HG03558 (cell line): ENCODE measurements around the gene ZNF418.
A peak's percentile ranks its signal among the peaks of the same experiment; 100 is the strongest.

Source experiments
- ATAC-seq: cut with Tn5 transposase; IDR thresholded peaks from one replicate; pipeline ENCODE4 v1.9.1; 2021; ENCODE audit warnings: moderate number of reproducible peaks; ENCODE audit not compliant: unreplicated experiment; ENCODE audit errors: extremely low read depth

ZNF418 gene

GRCh38 chr19:57934820-57935665 is at the start of gene ZNF418:
TSS of gene ZNF418 (minus strand) at chr19:57935402. CDS start at chr19:57933822, 1,580 bp downstream.
- no peak for ATAC-seq

DNA sequence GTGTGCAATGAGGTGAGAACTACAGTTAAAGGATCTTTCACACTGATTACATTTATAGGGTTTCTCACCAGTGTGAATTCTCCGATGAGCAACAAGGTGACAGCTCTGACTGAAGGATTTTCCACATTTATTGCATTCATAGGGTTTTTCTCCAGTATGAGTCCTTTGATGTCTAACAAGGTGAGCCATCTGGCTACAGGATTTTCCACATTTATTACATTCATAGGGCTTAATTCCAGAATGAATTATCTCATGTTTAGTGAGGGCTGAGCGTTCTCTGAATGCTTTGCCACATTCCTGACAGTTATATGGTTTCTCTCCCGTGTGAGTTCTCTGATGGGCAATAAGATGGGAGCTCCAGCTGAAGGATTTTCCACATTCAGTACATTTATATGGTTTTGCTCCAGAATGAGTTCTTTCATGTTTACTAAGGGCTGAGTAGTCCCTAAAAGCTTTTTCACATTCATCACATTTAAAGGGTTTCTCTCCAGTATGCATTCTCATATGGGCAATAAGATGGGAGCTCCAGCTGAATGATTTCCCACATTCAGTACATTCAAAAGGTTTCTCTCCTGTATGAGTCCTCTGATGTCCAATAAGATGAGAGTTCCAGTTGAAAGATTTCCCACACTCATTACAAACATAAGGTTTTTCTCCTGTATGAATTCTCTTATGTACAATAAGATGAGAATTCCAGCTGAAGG is 43.5 kb upstream of the ZNF418 start:
- no peak for ATAC-seq

DNA sequence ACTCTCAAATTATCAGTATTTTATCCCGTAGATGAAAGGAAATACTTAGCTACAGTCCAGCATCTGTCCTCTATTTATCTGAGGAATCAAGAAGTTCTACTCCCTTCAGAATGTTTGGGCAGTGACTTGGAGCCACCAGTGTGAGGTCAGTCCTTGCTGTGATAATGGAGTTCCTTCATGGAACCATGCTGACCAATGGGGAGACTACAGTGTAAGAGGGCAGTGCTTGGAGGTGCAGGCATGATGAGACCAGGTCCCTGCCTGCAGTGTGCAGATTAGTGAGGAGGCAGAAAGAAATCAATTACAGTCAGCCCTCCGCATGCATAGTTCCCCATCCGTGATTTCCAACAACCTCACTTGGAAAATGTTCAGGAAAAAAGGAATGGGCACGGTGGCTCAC is 39.2 kb upstream of the ZNF418 start, which contains the start of gene C19orf18:
Gene C19orf18 (minus strand): TSS at position 101 of the 400 bp plus-strand sequence. CDS start 102 bp downstream, outside the sequence.
- ATAC-seq = no peak

DNA sequence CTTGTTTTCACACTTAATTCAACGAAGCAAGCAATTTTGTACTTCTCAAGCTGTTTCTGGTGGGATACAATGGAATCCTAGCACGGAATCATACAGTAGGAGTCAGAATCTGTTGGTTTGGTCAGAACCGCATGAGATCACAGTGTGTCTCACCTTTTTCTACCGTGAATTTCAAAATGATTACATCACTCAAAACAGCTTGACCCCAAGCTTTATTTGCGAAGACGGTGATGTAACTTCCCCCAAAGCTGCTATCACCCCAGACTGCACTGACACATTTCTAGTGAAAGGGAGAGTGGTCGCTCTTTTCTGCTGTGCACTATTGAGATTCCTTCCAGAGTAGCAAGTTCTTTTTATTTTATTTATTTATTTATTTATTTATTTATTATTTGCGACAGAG is 29.6 kb upstream of the ZNF418 start:
- ATAC-seq = no peak

GRCh38 chr19:57961785-57962184 is 26.6 kb upstream of the ZNF418 start:
- ATAC-seq = no peak

DNA sequence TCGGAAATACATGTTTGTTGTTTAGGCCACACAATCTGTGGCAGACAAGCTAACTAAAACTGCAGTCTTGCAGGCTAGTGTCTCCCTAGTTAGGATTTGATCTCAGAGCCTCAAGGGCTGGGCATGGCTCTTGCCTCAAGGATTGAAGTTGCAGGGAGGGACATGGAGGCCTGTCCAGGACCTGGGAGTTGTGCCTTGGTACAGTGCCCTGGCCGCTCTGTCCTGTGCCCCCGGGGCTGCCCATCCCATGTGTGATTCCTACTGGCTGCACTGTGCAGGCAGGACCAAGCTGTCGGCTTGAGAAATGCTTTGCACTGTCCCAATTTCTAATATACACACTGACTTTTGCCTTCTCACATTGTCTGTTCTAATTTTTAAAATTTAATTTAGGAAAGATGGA is 19.8 kb upstream of the ZNF418 start:
- no peak for ATAC-seq

DNA sequence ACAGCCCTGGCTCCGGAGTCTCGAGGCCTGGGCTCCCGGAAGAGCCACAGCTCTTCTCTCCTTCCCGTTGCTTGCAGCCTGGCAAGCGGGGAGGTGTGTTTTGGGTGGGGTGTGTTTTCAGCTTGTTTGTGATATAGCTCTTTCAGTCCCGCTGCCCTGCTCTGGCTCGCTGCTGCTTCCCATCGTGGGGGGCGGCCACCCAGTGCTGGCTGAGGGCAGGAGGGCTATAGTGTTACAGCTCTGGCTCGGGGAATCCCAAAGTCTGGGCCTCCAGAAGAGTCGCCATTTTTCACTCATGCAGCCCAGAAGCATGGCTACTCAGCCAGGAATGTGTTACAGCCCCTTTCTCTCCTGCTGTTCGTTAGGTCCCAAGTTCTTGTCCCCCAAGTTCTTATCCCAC is 14.5 kb upstream of the ZNF418 start:
- ATAC-seq = no peak

DNA sequence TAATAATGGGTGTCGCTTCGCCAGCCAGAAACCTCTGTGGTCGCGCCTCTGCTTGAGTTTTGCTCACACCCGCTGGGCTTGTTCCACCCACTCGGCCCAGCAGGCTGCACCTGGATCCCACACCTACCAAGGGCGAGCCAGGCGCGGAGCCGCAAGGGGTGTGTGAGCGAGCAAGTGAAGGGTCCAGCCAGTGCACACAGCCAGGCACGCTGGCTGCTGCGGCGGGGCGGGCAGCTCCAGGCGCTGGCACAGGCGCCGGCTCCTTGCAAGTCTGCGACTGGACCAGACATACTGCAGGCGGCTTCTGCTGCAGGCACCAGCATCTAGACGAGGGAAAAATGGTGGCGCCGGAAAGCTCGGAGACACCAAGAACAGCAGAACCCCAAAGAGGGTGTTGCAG is 14.1 kb upstream of the ZNF418 start:
- no peak for ATAC-seq

DNA sequence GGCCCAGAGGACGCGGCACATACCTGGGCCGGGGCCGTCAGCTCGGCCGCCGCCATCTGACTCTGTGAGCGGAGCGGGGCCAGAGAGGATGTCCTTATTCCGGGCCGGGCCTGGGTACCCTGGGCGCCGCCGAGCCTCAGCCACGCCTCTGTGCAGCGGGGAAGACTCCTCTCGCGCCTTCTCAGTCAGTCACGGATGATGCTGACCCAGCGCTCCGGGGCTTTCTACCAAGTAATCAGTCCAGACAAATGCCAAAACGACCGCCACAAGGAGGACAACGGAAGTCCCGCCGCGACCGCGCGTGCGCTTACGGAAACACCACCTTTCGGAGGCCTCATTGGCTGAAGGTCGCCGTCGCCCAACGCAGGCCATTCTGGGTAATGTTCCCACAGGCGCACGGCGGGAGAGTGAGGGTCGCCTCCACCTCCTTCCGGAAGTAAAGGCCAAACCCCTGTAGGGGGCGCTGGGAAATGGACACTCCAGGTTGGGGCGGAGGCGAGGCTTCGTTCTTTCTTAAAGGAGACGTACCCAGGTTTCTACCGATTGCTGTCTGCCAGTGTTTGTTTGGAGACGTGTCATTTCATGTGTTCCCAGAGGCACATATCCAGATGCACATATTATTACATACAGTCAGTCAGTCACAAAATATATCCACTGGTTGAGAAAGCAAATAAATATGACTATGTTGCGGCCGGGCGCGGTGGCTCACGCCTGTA is 12.4 kb upstream of the ZNF418 start, which contains the start of gene ZNF256:
Gene ZNF256 (minus strand): TSS at position 288 of the 716 bp plus-strand sequence. CDS start 232 bp downstream, at position 56.
- ATAC-seq = peak; percentile 71

GRCh38 chr19:57947088-57947418 is 11.9 kb upstream of the ZNF418 start:
- no peak for ATAC-seq

GRCh38 chr19:57946316-57946715 is 11.1 kb upstream of the ZNF418 start:
- ATAC-seq = no peak

DNA sequence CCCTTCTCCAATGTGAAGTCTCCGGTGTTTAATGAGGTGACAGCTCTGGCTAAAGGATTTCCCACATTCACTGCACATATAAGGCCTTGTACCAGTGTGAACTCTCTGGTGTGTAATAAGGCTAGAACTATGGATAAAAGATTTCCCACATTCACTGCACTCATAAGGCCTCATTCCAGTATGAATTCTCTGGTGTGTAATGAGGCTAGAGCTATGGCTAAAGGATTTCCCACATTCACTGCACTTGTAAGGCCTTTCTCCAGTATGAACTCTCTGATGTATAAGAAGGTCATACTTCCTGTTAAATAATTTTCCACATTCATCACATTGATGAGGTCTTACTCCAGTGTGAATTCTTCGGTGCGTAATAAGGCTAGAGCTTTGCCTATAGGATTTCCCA is 6.4 kb upstream of the ZNF418 start:
- no peak for ATAC-seq

- no peak for ATAC-seq
Observed at GRCh38 chr19:57935731-57936130, 529 bp upstream of the ZNF418 start.

- no peak for ATAC-seq
Observed at GRCh38 chr19:57927587-57927986, 7.6 kb downstream of the ZNF418 start.

- ATAC-seq = peak; percentile 84
Observed at GRCh38 chr19:57916168-57916995, 18.8 kb downstream of the ZNF418 start, which contains the start of gene ZNF417. TSS of gene ZNF417 (minus strand) at chr19:57916592. CDS start at chr19:57916411, 181 bp downstream.

- no peak for ATAC-seq
Observed at GRCh38 chr19:57914531-57914930, 20.7 kb downstream of the ZNF418 start.

- no peak for ATAC-seq
Observed at GRCh38 chr19:57907394-57907793, 27.8 kb downstream of the ZNF418 start.

DNA sequence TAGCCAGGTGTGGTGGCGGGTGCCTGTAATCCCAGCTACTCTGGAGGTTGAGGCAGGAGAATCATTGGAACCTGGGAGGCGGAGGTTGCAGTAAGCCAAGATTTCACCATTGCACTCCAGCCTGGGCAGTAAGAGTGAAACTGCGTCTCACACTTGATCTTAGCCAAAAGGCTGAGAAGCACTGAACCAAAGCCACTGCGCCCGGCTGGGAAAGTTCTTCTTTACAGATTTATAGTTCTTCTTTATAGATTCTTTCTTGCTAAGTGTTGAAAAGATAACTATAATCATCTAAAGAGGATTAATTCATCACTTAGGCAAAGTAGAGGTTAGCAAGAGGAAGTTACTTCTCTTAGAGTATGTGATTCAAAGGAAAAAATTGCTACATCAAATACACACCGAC is 29.9 kb downstream of the ZNF418 start:
- no peak for ATAC-seq

DNA sequence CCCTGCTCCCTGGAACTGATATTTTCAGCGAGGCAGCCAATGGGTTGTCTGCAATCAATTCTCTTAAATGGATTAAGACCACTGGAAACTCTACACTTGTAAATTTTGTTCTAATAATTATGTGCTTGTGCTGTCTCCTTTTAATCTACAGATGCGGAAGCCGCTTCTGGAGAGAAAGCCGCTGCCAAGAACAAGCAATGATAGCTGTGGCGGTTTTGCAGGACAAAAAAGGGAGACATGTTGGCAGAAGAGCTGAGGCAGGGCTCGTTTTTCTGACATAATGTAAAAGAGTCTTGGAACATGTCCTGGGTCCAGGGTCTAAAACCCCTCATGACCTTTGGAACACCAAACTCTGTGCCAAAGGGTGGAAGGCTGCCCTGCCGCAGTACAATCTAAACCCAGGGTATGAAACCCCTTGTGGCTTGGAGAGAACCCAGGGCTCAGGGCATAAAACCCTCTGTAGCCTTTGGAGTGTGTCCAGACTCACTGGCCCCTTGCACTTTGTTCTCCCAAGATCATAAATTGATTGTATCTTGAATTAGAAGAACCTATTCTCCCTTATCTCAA is 31.5 kb downstream of the ZNF418 start:
- no peak for ATAC-seq

DNA sequence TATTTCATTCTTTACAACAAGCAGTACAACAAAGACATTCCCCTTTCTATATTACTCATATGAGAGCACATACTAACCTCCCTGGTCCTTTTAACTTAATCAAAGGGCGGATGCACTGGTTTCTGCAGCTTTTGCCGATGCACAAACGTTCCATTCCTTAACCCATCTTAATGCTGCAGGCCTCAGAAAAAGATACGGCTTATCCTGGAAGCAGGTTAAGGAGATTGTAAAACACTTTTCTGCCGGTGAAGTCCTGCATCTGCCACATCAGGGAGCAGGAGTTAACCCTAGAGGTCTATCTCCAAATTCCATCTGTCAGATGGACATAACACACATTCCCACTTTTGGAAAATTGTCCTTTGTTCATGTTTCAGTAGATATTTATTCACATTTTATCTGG is 34.9 kb downstream of the ZNF418 start:
- no peak for ATAC-seq
